GM21717 (cell line): Measurements from ENCODE around the gene TMA7.

Source experiments
- ATAC-seq: cut with Tn5 transposase; IDR thresholded peaks from one replicate; pipeline ENCODE4 v1.9.1; 2021; ENCODE audit warnings: mild to moderate bottlenecking, moderate library complexity; ENCODE audit not compliant: unreplicated experiment

TMA7 gene

GRCh38 chr3:48422272-48422671 is 17.8 kb upstream of the TMA7 start:
- ATAC-seq = no peak

DNA sequence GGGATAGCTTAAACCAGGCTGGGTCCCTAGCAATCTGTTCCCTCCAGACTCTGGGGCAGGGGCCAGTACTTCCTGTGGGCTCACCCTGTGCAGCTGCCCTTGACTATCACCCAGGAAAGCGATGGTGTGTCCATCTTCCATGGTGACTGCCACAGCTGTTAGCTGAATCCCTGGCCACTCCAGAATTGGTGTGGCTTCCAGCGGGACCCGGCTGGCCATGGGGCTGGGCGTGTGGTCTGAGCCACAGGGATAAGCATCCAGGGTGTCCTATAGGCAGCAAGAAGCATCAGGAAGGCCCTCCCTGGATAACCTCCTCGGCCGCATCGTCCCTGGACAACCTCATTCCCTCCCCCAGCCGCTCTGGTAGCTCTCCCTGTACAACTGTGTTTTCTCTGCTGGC is 17.4 kb upstream of the TMA7 start:
- no peak for ATAC-seq

DNA sequence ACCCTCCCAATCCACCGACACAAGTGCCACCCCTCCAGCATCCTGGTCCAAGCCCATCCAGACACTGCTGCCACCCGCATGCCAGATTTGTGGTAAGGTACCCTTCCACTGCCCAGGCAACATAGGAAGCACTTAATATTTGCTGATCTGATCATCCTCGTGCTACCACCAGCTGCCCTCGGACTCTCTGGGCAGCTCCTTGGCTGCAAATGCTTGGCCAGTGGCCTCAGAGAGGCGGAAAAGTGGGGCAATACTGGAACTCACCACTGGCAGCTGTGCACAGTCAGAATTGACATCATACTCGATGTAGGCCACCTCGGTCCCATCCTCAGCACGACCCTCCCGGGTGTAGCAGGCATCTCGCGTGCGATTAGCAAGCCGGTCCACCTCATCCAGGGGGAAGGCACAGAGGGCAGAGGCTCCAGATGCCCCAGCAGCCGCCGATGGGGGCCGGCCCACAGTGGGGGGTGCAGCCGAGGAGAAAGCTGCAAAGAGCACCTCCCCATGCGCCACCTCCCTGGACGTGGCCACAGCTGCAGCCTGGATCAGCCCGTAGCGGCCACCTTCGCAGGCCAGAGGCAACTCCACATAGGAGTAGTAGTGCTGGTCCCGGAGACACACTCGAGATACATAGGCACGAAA is 16.7 kb upstream of the TMA7 start:
- no peak for ATAC-seq

DNA sequence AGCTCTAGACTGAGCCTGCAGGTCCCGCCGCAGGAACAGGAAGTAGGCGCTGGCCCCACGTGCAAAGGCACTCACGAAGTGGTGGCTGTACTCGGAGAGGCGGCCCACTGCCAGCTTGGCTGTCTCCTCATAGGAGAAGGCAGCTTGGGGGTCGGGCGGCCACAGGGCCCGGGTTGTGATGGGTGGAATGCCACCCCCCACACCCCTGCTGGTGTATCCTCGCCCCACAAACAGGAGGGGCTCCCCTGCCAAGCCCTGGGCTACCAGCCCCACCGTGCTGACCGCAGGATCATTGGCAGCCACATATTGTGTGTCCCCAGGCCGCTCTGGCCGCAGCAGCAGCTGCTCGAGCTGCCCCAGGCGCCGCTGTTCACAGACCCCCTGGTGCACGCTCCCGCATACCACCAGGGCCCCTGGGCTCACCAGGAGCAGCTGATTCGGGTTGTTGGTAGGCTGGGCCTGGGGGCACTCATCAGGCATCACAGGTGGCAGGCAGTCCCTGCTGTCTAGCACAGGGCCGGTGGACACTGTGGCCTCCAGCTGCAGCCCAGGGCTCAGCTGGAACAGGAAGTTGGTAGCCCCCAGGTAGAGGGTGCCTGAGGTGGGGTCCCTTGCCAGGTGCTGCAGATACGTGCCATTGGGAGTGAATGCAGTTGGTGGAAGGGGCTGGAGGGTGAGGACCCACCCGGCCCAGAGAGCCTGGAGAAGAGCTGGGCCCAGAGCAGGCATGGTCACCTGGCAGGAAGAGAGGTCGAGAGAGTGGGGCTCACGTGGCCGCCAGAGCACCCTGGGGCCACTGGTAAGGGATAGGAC is 16.0 kb upstream of the TMA7 start:
- no peak for ATAC-seq

DNA sequence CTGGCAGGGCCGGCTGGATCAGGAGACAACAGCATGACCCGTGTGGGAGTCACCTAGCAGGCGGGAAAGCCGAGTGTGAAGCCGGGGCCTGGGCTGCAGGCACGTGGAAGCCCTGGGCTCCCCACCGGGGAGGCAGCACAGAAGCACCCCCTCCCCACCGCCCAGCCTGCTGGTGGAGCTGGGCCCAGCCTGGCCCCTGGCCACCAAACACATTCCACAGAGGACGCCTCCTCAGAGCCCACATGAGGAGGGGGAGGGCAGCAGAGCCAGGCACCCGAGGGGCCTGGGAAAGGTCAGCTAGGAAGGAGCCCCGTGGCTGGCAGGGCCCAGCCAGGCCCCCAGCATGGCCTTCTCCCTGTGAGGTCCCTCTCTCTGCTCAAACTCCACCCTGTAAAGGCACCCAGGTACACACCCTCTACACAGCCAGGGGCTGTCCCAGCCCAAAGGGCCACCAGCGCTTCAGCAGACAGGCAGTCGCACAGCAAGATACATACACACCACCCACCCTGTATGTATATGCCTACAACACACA is 14.7 kb upstream of the TMA7 start:
- no peak for ATAC-seq

GRCh38 chr3:48426401-48426909 is 13.6 kb upstream of the TMA7 start:
- ATAC-seq = no peak

DNA sequence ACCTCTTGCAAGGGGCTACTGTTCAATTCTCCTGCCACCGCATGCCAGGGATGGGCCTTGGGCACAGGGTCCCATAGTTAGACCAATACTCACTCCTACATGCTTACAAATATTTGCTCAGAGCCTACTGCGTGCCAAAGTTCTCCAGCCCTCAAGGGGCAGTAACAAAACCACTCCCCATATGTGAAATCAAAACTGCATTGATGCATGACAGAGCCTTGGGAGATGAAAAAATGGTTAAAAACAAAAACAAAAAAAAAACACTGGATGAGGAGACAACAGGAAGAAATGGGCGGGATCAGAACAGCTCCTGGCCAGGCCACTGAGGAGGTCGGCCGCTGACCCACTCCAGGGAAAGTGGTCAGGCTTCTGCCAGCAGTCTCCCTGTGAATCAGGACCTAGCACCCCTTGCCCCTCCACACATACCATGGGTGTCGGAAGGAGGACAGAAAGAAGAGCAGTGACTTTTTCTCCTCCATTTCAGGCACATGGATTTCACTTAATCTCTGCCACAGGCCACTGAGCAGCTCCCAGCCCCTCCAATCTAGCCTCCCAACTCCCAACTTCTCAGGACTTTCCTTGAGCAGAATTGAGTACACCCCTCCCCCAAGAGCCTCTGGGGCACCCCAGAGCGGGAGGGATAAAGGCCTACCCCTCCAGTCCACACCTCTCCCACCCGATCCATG is 13.0 kb upstream of the TMA7 start:
- no peak for ATAC-seq

GRCh38 chr3:48427630-48427962 is 12.5 kb upstream of the TMA7 start:
- ATAC-seq = no peak

GRCh38 chr3:48428088-48428571 is 11.9 kb upstream of the TMA7 start:
- ATAC-seq = no peak

DNA sequence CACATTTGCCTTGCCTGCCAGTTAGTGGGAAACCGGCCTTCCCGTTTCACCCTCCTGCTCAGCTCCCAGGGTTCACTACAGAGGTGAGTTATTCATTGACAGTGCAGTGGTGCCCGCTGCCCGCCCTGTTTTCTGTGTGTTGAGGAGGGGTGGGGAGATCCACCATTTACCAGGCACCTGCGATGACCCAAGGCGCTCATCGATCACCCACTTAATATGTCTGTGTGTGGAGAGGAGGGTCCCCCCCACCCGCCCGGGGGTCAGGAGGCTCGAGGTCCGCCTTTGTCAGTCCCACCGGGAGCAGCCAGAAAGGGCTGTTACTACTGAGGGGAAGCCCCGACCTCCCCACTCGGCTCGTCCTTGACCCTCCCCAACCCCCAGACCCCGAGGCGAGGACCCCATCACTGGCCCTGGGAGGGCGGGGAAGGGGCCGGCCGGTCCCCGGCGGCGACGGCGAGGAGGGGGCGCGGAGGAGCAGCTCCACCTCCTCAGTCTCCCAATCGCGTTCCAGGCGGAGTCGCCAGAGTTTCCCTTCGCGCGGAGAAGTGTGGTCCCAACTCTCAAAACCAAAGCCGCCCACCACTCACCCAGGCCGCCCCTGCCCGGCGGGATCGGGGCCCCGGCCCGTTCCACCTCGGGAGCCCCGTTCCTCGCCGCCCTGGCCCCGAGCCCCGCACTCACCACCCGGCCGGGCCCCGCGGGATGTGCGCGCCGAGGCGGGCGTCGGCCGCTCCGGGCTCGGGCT is 11.3 kb upstream of the TMA7 start:
- no peak for ATAC-seq

- ATAC-seq = no peak
Measured at GRCh38 chr3:48429317-48429959, 10.6 kb upstream of the TMA7 start.

- no peak for ATAC-seq
Measured at GRCh38 chr3:48429960-48430707, 9.9 kb upstream of the TMA7 start, which contains the start of gene PLXNB1. Gene PLXNB1, minus strand, starts transcription at chr3:48430086. Its CDS starts 5,475 bp downstream, at chr3:48424611.

DNA sequence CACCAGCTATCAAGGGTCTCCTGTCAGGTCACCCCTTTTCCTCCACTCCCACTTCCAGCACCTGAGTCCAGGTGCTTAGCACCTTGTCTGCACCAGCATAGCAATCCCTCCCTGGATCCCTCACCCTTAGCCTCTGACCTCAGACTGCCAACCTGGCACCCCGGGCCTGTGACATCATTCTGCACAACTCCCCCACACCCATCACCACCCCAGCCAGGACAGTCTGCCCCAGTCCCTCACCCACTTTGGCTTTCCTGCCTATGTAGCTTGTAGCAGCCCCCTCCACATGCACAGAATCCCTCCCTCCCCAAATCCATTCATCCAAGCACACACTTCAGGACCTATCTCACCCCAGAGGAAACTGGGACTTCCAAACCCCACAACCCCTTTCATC is 9.4 kb upstream of the TMA7 start:
- no peak for ATAC-seq

DNA sequence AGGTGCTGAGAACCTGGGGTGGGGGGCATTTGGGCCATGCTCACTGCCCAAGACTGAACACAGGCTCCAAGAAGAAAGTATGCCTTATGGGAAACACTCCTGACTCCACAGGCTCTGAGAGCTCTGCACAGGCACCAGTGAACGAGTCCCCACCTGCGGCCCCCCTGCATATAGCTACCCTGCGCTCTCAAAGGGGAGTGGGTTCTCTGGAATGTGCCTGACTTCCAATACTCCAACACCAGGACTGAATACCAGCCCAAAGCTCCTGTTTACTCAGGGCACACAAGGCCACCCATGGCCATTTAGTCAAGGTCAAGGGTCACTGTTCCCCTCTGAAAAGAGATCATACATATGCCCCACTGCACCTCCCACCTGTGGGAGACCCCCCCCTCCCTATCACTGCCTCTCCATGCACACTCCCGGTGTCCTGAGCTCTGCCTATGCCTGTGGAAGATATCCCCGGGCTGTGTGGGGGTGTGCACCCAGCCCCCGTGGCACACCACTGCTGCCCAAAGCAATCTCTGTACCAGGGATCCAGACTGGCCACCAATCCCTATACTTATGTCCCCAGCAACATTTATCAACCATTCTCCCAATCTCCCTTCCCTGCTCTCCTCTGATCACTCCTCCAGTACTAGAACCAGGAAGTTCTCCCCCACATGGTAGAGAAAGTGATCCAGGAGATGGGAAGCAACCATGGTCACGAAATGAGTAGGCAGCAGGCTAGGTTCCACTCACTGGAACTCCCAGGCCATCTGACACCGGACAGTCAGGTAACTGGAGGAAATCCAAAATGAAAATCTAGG is 8.6 kb upstream of the TMA7 start:
- ATAC-seq = no peak

- ATAC-seq = no peak
Measured at GRCh38 chr3:48432411-48433371, 7.4 kb upstream of the TMA7 start.

DNA sequence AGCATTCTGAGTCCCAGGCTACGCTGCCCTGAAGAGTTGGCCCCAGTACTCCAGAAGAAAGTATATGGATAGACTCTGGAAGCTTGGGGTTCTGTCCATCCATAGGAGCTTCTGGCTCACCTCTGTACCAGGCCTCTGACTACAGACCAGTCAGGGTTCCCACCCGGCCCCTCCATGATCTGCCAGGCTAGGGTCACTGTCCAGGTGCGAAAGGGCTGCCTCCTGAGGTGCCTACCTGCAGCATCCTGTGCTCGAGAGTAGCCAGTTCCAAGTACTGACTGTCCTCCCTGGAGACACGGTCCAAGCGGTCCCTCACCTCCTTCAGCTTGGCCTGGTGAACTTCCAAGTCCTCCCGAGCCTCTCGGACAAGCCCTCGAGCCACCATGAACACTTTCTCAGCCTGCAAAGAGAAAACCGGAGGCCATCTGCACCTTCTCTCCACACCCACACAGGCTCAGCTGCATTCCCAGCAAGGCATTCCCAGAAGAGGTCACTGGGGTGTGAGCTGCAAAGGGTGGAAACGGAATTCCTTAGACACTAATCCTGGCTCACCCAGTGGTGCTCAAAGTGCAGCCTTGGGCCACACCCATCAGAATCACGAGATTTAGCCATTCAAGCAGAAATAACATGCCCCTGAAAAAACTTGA is 6.5 kb upstream of the TMA7 start:
- ATAC-seq = no peak

DNA sequence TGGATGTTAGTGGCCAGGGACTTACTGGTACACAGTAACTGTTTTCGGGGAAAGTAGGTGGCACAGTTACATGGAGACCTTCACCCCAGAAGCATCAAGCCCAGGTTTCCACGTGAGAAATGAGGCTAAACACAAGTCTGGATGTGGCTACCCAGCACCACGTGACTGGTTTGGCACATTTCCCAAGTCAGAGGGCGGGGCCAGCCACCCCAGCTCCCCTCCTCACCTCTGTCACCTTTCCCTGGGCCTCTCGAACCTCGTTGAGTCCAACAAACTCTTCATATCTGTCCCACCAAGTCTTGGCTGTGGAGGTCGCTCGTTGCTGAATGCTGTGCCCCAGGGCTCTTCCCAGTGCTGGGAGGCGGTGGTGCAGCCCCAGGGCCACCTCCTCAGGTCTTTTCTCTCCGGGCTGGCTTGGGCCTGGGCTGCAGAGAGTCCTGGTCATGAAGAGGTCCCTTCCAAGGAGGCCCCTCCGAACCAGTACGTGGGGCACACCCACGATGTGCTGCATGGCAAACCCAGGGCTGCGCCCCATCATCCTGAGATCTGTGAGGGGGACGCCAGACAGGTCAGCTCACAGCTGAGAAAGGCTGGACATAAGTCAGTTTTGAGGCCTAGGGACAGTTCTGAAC is 5.3 kb upstream of the TMA7 start:
- no peak for ATAC-seq
